ENCODE measurements around the gene LIPG. TPM values are rescaled to one million over a fixed set of nuclear protein-coding genes. Genes with fewer than 3 reads are reported as not detected.
"Not testable (repeated sequence)": the region's sequence is repeated elsewhere in the genome, so short reads cannot be mapped to it uniquely, and the experiment has no call there.

Gene LIPG
- total RNA-seq, 1 experiment from 2014 or later: 3.2 TPM

GRCh38 chr18:49573835-49574234, 12.0 kb downstream of the LIPG start:
- no peak for DNase-seq (ENCODE audit: low spot score)

GRCh38 chr18:49579041-49579440, 17.2 kb downstream of the LIPG start:
- DNase-seq (ENCODE audit: low spot score): not testable (repeated sequence)

GRCh38 chr18:49579583-49579982, 17.7 kb downstream of the LIPG start:
- not testable (repeated sequence) for DNase-seq (ENCODE audit: low spot score)

GRCh38 chr18:49580279-49580678, 18.4 kb downstream of the LIPG start:
- no peak for DNase-seq (ENCODE audit: low spot score)

- DNase-seq (ENCODE audit: low spot score): no peak
These were observed 19.5 kb downstream of the LIPG start for GRCh38 chr18:49581371-49581770.

- no peak for DNase-seq (ENCODE audit: low spot score)
These were observed 20.7 kb downstream of the LIPG start for GRCh38 chr18:49582579-49582978.

GRCh38 chr18:49584394-49584793, 22.5 kb downstream of the LIPG start:
- no peak for DNase-seq (ENCODE audit: low spot score)

- not testable (repeated sequence) for DNase-seq (ENCODE audit: low spot score)
These were observed 23.1 kb downstream of the LIPG start for GRCh38 chr18:49584951-49585350.

GRCh38 chr18:49585781-49586663, 24.2 kb downstream of the LIPG start:
- DNase-seq (ENCODE audit: low spot score): no peak

GRCh38 chr18:49588171-49588570, 26.3 kb downstream of the LIPG start:
- DNase-seq (ENCODE audit: low spot score): no peak

- no peak for DNase-seq (ENCODE audit: low spot score)
These were observed 27.1 kb downstream of the LIPG start for GRCh38 chr18:49588971-49589370.

GRCh38 chr18:49590608-49591007, 28.8 kb downstream of the LIPG start:
- DNase-seq (ENCODE audit: low spot score): no peak

- DNase-seq (ENCODE audit: low spot score): no peak
These were observed 29.4 kb downstream of the LIPG start for GRCh38 chr18:49591271-49591670.

- no peak for DNase-seq (ENCODE audit: low spot score)
These were observed 29.9 kb downstream of the LIPG start for GRCh38 chr18:49591775-49592174.

- no peak for DNase-seq (ENCODE audit: low spot score)
These were observed 34.8 kb downstream of the LIPG start for GRCh38 chr18:49596687-49597086.

- DNase-seq (ENCODE audit: low spot score): no peak
These were observed 35.5 kb downstream of the LIPG start for GRCh38 chr18:49597157-49597931.

- DNase-seq (ENCODE audit: low spot score): no peak
These were observed 39.4 kb downstream of the LIPG start for GRCh38 chr18:49601211-49601610.

- DNase-seq (ENCODE audit: low spot score): no peak
These were observed 46.8 kb downstream of the LIPG start for GRCh38 chr18:49608366-49609255.

- DNase-seq (ENCODE audit: low spot score): peak; percentile 66
These were observed 47.6 kb downstream of the LIPG start for GRCh38 chr18:49609256-49610021.

GRCh38 chr18:49610022-49610445, 48.2 kb downstream of the LIPG start:
- DNase-seq (ENCODE audit: low spot score): no peak

GRCh38 chr18:49611316-49611715, 49.5 kb downstream of the LIPG start:
- DNase-seq (ENCODE audit: low spot score): no peak

Measured in A172 (cell line).